Panc1 (cell line): Measurements from ENCODE around the gene PIP4K2A.

Source experiments
- CTCF ChIP-seq: fragments of 450-650 bp; IDR thresholded peaks from 2 replicates; pipeline ENCODE4 v1.5.1; 2017; ENCODE audit warnings: mild to moderate bottlenecking
- POLR2AphosphoS5 ChIP-seq: IDR thresholded peaks from 2 replicates; pipeline ENCODE4 v1.6.1; 2012; ENCODE audit warnings: mild to moderate bottlenecking, low read depth, low read length, moderate library complexity
- REST ChIP-seq, 2 experiments: IDR thresholded peaks; 2 replicates each; pipeline ENCODE4 v1.6.1; 2011 to 2012; ENCODE audit warnings: low read depth in 2 of 2, control low read depth in 1 of 2, low read length in 1 of 2, mild to moderate bottlenecking in 1 of 2, moderate library complexity in 1 of 2; ENCODE audit not compliant: insufficient read depth in 1 of 2

DNA sequence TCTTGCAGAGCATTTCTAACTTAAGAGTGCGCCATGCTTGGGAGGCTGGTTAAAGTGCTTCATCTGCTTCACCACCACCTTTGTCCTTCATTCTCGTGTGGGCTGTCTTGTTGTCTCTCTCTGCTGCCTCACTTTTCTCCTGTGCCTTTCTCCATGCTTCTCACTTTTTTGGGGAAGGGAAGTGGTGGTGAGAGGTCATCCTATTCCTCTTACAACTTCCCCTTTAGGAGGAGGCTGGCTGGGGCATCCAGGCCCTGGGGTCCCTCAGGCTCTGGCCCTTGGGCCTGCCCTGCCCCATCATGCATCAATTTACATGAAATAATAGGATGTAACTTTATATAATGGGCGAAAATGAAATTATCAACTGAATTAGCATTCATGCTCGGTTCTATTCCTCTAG, 39.9 kb upstream of the PIP4K2A start:
- TF ChIP-seq POLR2AphosphoS5 (no peak), CTCF (no peak), REST (IDR thresholded peaks at IDR 0.05; ENCODE audit: insufficient read depth in 1 of 2, low read depth in 2 of 2, low read length in 1 of 2) (no peak)
